Naive thymus-derived CD4-positive, alpha-beta T cell (primary cell): Measurements from ENCODE around the gene FHIT. TPM values are rescaled to one million over a fixed set of nuclear protein-coding genes. Genes with fewer than 3 reads are reported as not detected.

ENCODE experiments used
- ATAC-seq: fragments of 150-1000 bp; cut with Tn5 transposase; 2 replicates; pipeline ENCODE4 v1.10.0; 2021; ENCODE audit warnings: mild to moderate bottlenecking, moderate library complexity
- CTCF ChIA-PET: fragments of 350-600 bp; sonication (Branson Sonifier 250); formaldehyde crosslinking; loops from one replicate; lab custom pipeline; 2021; ENCODE audit warnings: antibody characterized with exemption; lab: Charles Lee
- POLR2A ChIA-PET: fragments of 350-600 bp; sonication (Branson Sonifier 250); formaldehyde crosslinking; loops from one replicate; lab custom pipeline; 2021; ENCODE audit warnings: antibody characterized with exemption, inconsistent platforms; lab: Charles Lee
- DNase-seq, 9 donors: peaks; one replicate each; pipeline versions ENCODE4 v3.0.0 to v3.0.0-alpha.2; 2020 to 2022; ENCODE audit warnings: mixed read lengths in 1 of 9
- H3K27ac ChIP-seq: one replicate; pipeline ENCODE4 v1.7.0; 2013; ENCODE audit warnings: mild to moderate bottlenecking, low read depth, low read length, moderate library complexity
- H3K27me3 ChIP-seq, 2 donors: one replicate each; pipeline ENCODE4 v1.7.0; 2013; ENCODE audit warnings: low read length in 2 of 2, mild to moderate bottlenecking in 2 of 2, moderate library complexity in 2 of 2; ENCODE audit not compliant: control insufficient read depth in 2 of 2, insufficient read depth in 2 of 2
- H3K36me3 ChIP-seq, 3 experiments: 1 replicate in 2 of 3; 2 replicates in 1 of 3; pipeline ENCODE4 v1.7.0; 2013; ENCODE audit warnings: low read length in 3 of 3, mild to moderate bottlenecking in 3 of 3, moderate library complexity in 1 of 3; ENCODE audit not compliant: insufficient read depth in 3 of 3, control insufficient read depth in 2 of 3
- H3K4me1 ChIP-seq, 2 donors: one replicate each; pipeline ENCODE4 v1.7.0; 2013; ENCODE audit warnings: low read length in 2 of 2, mild to moderate bottlenecking in 2 of 2, moderate library complexity in 1 of 2; ENCODE audit not compliant: control insufficient read depth in 2 of 2, insufficient read depth in 2 of 2
- H3K4me3 ChIP-seq: 2 replicates; pipeline ENCODE4 v1.7.0; 2013; ENCODE audit warnings: mild to moderate bottlenecking, low read length
- H3K9me3 ChIP-seq, 3 experiments: 1 replicate in 2 of 3; 2 replicates in 1 of 3; pipeline ENCODE4 v1.7.0; 2013; ENCODE audit warnings: low read length in 3 of 3; ENCODE audit not compliant: control insufficient read depth in 2 of 3
- H3K27ac Mint-ChIP-seq, 9 donors: one replicate each; pipeline ENCODE4 v1.8.0; 2020 to 2022; ENCODE audit warnings: mixed read lengths in 9 of 9, mild to moderate bottlenecking in 8 of 9, moderate library complexity in 5 of 9, inconsistent platforms in 2 of 9
- H3K27me3 Mint-ChIP-seq, 5 donors: one replicate each; pipeline ENCODE4 v1.8.0; 2021 to 2022; ENCODE audit warnings: mixed read lengths in 5 of 5, mild to moderate bottlenecking in 1 of 5
- H3K36me3 Mint-ChIP-seq, 5 donors: one replicate each; pipeline ENCODE4 v1.8.0; 2020 to 2022; ENCODE audit warnings: mixed read lengths in 5 of 5, mild to moderate bottlenecking in 3 of 5, inconsistent platforms in 1 of 5
- H3K4me1 Mint-ChIP-seq, 7 donors: one replicate each; pipeline ENCODE4 v1.8.0; 2020 to 2022; ENCODE audit warnings: mixed read lengths in 7 of 7, mild to moderate bottlenecking in 3 of 7, inconsistent platforms in 1 of 7
- H3K4me3 Mint-ChIP-seq, 10 donors: one replicate each; pipeline ENCODE4 v1.8.0; 2020 to 2022; ENCODE audit warnings: mild to moderate bottlenecking in 10 of 10, mixed read lengths in 10 of 10, moderate library complexity in 6 of 10, inconsistent platforms in 2 of 10
- H3K9me3 Mint-ChIP-seq, 11 donors: one replicate each; pipeline ENCODE4 v1.8.0; 2020 to 2022; ENCODE audit warnings: mixed read lengths in 11 of 11, mild to moderate bottlenecking in 4 of 11, inconsistent platforms in 1 of 11, moderate library complexity in 1 of 11
- intact Hi-C, 2 donors: fragments of 100-400 bp; cut with micrococcal nuclease; formaldehyde crosslinking; loops; one replicate each; pipeline ENCODE4 v1.15.1; 2023
- polyA plus RNA-seq, 2 donors: library from polyadenylated mRNA; unstranded; fragments of 300-500 nt; fragmentation: Illumina TruSeq; gene quantifications; one replicate each; pipeline ENCODE4 v1.2.3, GENCODE V29; 2021
- total RNA-seq, 6 experiments: library from RNA in 5 of 6; stranded (reverse) in 5 of 6; gene quantifications; 1 replicate in 5 of 6; 2 replicates in 1 of 6; pipeline ENCODE4 v1.2.3 and lab custom pipeline; 2021 to 2026

The FHIT gene
- total and polyA plus RNA-seq, 7 experiments from 2014 or later: 51.2 to 230 (median 152) TPM

- Mint-ChIP-seq H3K4me1 (peaks cover 0 to 9% (median 4%) of the 10 kb centered on the region in 7 donors), H3K27me3 (no peaks in the 10 kb centered on the region), H3K36me3 (peaks cover 0 to 10% (median 4%) of the 10 kb centered on the region in 5 donors), H3K27ac (no peak overlapping the region), H3K9me3 (peaks cover 0 to 17% (median 4%) of the 10 kb centered on the region in 11 donors), H3K4me3 (no peak overlapping the region)
- Histone ChIP-seq H3K9me3 (no peaks in the 10 kb centered on the region), H3K27ac (no peak overlapping the region), H3K27me3 (no peaks in the 10 kb centered on the region), H3K4me3 (no peak overlapping the region), H3K36me3 (no peaks in the 10 kb centered on the region), H3K4me1 (no peaks in the 10 kb centered on the region)
- ATAC-seq (no peak), DNase-seq (no peak)
- ChIA-PET CTCF (no interaction called here), POLR2A (no interaction called here)
- intact Hi-C loops: no loop called here
Observed at GRCh38 chr3:60207905-60208304, 1043.3 kb downstream of the FHIT start.

DNA sequence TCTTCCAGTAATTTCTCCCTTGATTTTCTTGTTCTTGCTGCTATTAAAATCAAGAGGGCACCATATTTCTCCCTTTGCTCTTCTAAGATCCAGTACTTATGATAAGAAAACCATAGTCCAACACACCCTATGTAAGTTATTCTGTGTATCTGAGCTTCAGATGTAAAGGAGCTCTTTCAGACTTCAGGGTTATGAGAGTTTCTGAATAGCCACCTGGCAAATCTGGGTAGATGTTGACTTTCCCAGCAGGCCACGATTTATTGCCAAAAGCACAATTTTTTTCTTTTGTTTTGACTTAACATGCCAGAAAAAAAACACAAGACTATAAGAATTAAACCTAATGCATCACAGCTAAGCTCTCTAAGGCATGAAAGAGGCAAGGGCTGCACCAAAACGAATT, 1045.0 kb downstream of the FHIT start:
- CTCF ChIA-PET: no interaction called here

GRCh38 chr3:60202052-60202726, 1049.1 kb downstream of the FHIT start:
- ATAC-seq: no peak
- H3K27me3 Mint-ChIP-seq: no peaks in the 10 kb centered on the region
- peaks cover 0 to 13% (median 0%) of the 10 kb centered on the region in 5 donors for H3K36me3 Mint-ChIP-seq
- no peak overlapping the region for H3K4me3 Mint-ChIP-seq
- H3K36me3 ChIP-seq: no peaks in the 10 kb centered on the region
- ChIA-PET POLR2A (no interaction called here), CTCF (interaction anchor here (1.8 kb wide), 1 partner anchor 24 kb away, joined by 3 read pairs; no protein-coding TSS in a partner anchor)
- no peak overlapping the region for H3K27ac ChIP-seq
- peaks cover 0 to 6% (median 0%) of the 10 kb centered on the region in 7 donors for H3K4me1 Mint-ChIP-seq
- intact Hi-C loops: no loop called here
- no peaks in the 10 kb centered on the region for H3K9me3 ChIP-seq
- no peak overlapping the region for H3K4me3 ChIP-seq
- H3K27me3 ChIP-seq: no peaks in the 10 kb centered on the region
- peaks cover 0 to 16% (median 0%) of the 10 kb centered on the region in 11 donors for H3K9me3 Mint-ChIP-seq
- H3K27ac Mint-ChIP-seq: no peak overlapping the region
- no peak for DNase-seq
- H3K4me1 ChIP-seq: no peaks in the 10 kb centered on the region

More for the DNA sequence above, 1045.0 kb downstream of the FHIT start:
- ATAC-seq (no peak), DNase-seq (no peak)
- peaks cover 0 to 6% (median 0%) of the 10 kb centered on the region in 7 donors for H3K4me1 Mint-ChIP-seq
- no peak overlapping the region for H3K4me3 Mint-ChIP-seq
- Histone ChIP-seq H3K4me3 (no peak overlapping the region), H3K27me3 (no peaks in the 10 kb centered on the region), H3K36me3 (no peaks in the 10 kb centered on the region), H3K4me1 (no peaks in the 10 kb centered on the region), H3K27ac (no peak overlapping the region), H3K9me3 (no peaks in the 10 kb centered on the region)
- POLR2A ChIA-PET: no interaction called here
- H3K27ac Mint-ChIP-seq: no peak overlapping the region
- intact Hi-C loops: no loop called here
- H3K9me3 Mint-ChIP-seq: peaks cover 0 to 13% (median 4%) of the 10 kb centered on the region in 11 donors
- H3K36me3 Mint-ChIP-seq: peaks cover 0 to 14% (median 4%) of the 10 kb centered on the region in 5 donors
- no peaks in the 10 kb centered on the region for H3K27me3 Mint-ChIP-seq

DNA sequence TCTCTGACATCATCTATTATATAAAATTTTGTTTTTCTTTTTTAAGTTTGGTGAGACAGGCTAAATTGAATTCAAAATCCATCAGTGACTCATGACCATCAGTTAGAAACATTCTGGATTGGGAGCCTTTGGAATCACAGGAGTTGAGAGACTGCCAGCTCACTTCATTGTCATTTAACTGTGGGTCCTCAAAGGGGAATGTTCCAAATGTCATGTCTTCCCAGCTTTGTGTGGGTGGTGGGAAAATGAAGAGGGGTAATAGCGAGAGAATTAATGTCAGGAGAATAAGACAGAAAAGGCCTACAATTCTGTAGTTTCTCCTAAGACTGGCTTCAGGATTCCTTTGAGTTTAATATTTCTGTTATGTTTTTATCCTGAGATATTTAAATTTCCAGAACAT, 1051.9 kb downstream of the FHIT start:
- no peak for ATAC-seq
- Histone ChIP-seq H3K9me3 (no peaks in the 10 kb centered on the region), H3K4me3 (no peak overlapping the region), H3K27me3 (no peaks in the 10 kb centered on the region), H3K36me3 (no peaks in the 10 kb centered on the region), H3K4me1 (no peaks in the 10 kb centered on the region), H3K27ac (no peak overlapping the region)
- Mint-ChIP-seq H3K27me3 (no peaks in the 10 kb centered on the region), H3K36me3 (peaks cover 0 to 17% (median 0%) of the 10 kb centered on the region in 5 donors), H3K4me1 (peaks cover 0 to 6% (median 0%) of the 10 kb centered on the region in 7 donors), H3K27ac (no peak overlapping the region), H3K4me3 (no peak overlapping the region), H3K9me3 (peaks cover 0 to 19% (median 3%) of the 10 kb centered on the region in 11 donors)
- ChIA-PET POLR2A (no interaction called here), CTCF (no interaction called here)
- intact Hi-C loops: no loop called here
- no peak for DNase-seq

DNA sequence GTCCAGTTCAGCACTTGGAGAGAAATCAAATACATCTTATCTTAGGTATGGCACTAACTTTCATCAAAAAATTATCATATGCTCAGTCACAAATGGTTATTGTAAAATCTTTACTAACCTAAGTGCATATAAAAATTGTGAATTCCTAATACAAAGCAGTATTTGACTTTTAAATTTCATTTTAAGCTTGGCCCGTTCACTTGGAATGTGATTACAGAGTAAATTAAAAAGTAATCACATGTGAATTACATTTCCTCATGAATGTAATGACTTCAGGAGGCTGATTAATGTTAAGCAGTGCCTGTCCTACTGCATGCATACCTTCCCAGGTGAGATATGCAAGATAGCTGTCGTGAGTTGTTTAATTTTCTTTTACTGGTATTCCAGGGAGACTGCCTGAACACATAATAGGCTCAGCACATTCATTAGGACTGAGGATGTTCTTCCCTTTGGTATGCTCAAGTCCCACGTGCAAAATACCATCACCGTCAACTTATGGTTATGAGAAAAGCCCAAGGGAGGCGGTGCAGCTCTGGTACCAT, 1053.0 kb downstream of the FHIT start:
- no peak overlapping the region for H3K27ac Mint-ChIP-seq
- Histone ChIP-seq H3K27me3 (no peaks in the 10 kb centered on the region), H3K4me3 (no peak overlapping the region), H3K27ac (no peak overlapping the region), H3K36me3 (no peaks in the 10 kb centered on the region), H3K9me3 (no peaks in the 10 kb centered on the region), H3K4me1 (no peaks in the 10 kb centered on the region)
- no peak for ATAC-seq
- ChIA-PET POLR2A (no interaction called here), CTCF (interaction anchor here (0.6 kb wide), 1 partner anchor 58 kb away, joined by 3 read pairs; no protein-coding TSS in a partner anchor)
- H3K36me3 Mint-ChIP-seq: peaks cover 0 to 22% (median 5%) of the 10 kb centered on the region in 5 donors
- DNase-seq: no peak
- peaks cover 0 to 4% (median 0%) of the 10 kb centered on the region in 7 donors for H3K4me1 Mint-ChIP-seq
- no peak overlapping the region for H3K4me3 Mint-ChIP-seq
- peaks cover 0 to 19% (median 3%) of the 10 kb centered on the region in 11 donors for H3K9me3 Mint-ChIP-seq
- H3K27me3 Mint-ChIP-seq: no peaks in the 10 kb centered on the region
- intact Hi-C loops: no loop called here

GRCh38 chr3:60192297-60193114, 1058.7 kb downstream of the FHIT start:
- Mint-ChIP-seq H3K4me3 (peak overlapping the region in 1 of 10 donors; percentile 45), H3K27me3 (no peaks in the 10 kb centered on the region), H3K36me3 (peaks cover 0 to 18% (median 5%) of the 10 kb centered on the region in 5 donors), H3K4me1 (peaks cover 0 to 41% (median 7%) of the 10 kb centered on the region in 7 donors), H3K9me3 (peaks cover 0 to 10% (median 0%) of the 10 kb centered on the region in 11 donors), H3K27ac (peak overlapping the region in 1 of 9 donors; percentile 80)
- ATAC-seq (no peak), DNase-seq (peak in 1 of 9 donors; percentile 25)
- CTCF ChIA-PET: no interaction called here
- no peaks in the 10 kb centered on the region for H3K4me1 ChIP-seq
- H3K27me3 ChIP-seq: no peaks in the 10 kb centered on the region
- no peaks in the 10 kb centered on the region for H3K36me3 ChIP-seq
- H3K4me3 ChIP-seq: no peak overlapping the region
- intact Hi-C loops: loop anchor here in 1 of 2 donors (5.0 kb wide), 1 partner anchor 115 kb away; no protein-coding TSS in a partner anchor
- no peaks in the 10 kb centered on the region for H3K9me3 ChIP-seq
- POLR2A ChIA-PET: no interaction called here
- H3K27ac ChIP-seq: no peak overlapping the region
